BLaER1 (cell line): ENCODE results near the gene FOXB1.

Experiments
- H3K27ac ChIP-seq: shearing (Covaris generic); formaldehyde crosslinking; 2 replicates; pipeline ENCODE4 v1.8.1; 2022
- H3K27me3 ChIP-seq: shearing (Covaris generic); formaldehyde crosslinking; 2 replicates; pipeline ENCODE4 v1.8.1; 2022
- H3K36me3 ChIP-seq: shearing (Covaris generic); formaldehyde crosslinking; 2 replicates; pipeline ENCODE4 v1.8.1; 2022
- H3K4me1 ChIP-seq: shearing (Covaris generic); formaldehyde crosslinking; 2 replicates; pipeline ENCODE4 v1.8.1; 2022
- H3K4me2 ChIP-seq: shearing (Covaris generic); formaldehyde crosslinking; 2 replicates; pipeline ENCODE4 v1.8.1; 2022
- H3K4me3 ChIP-seq: shearing (Covaris generic); formaldehyde crosslinking; 2 replicates; pipeline ENCODE4 v1.8.1; 2022
- H3K9ac ChIP-seq: shearing (Covaris generic); formaldehyde crosslinking; 2 replicates; pipeline ENCODE4 v1.8.1; 2022
- H3K9me3 ChIP-seq: shearing (Covaris generic); formaldehyde crosslinking; 2 replicates; pipeline ENCODE4 v1.8.1; 2022
- H4K20me1 ChIP-seq: shearing (Covaris generic); formaldehyde crosslinking; 2 replicates; pipeline ENCODE4 v1.8.1; 2022
- Cebpa-rat ChIP-seq: shearing (Covaris generic); IDR thresholded peaks from 2 replicates; pipeline ENCODE4 v1.8.1; 2022

FOXB1 gene

GRCh38 chr15:60004009-60004845 is at the start of gene FOXB1:
FOXB1 (plus strand) TSS chr15:60004311; CDS start chr15:60004964, 653 bp downstream.
- no peak within 1 kb of the TSS for H3K9ac ChIP-seq
- peaks cover 92% of the 10 kb centered on the region for H4K20me1 ChIP-seq
- TF ChIP-seq Cebpa-rat: no peak
- H3K4me1 ChIP-seq: peaks cover 20% of the 10 kb centered on the region
- peaks cover 100% of the 10 kb centered on the region for H3K27me3 ChIP-seq
- peak within 1 kb of the TSS; percentile 63 for H3K4me3 ChIP-seq
- no peak within 1 kb of the TSS for H3K27ac ChIP-seq
- peak within 1 kb of the TSS; percentile 59 for H3K4me2 ChIP-seq
- peaks cover 28% of the 10 kb centered on the region for H3K9me3 ChIP-seq
- no peaks in the 10 kb centered on the region for H3K36me3 ChIP-seq

GRCh38 chr15:59958288-59958687 is 45.8 kb upstream of the FOXB1 start:
- Histone ChIP-seq H3K4me3 (no peak overlapping the region), H3K4me1 (no peaks in the 10 kb centered on the region), H3K9me3 (peaks cover 42% of the 10 kb centered on the region), H3K36me3 (no peaks in the 10 kb centered on the region), H3K4me2 (no peak overlapping the region), H3K9ac (no peak overlapping the region), H4K20me1 (no peaks in the 10 kb centered on the region), H3K27me3 (no peaks in the 10 kb centered on the region), H3K27ac (no peak overlapping the region)
- TF ChIP-seq Cebpa-rat: no peak

- Histone ChIP-seq H3K36me3 (no peaks in the 10 kb centered on the region), H4K20me1 (no peaks in the 10 kb centered on the region), H3K4me3 (no peak overlapping the region), H3K9me3 (peaks cover 50% of the 10 kb centered on the region), H3K9ac (no peak overlapping the region), H3K4me2 (no peak overlapping the region), H3K4me1 (no peaks in the 10 kb centered on the region), H3K27ac (no peak overlapping the region), H3K27me3 (no peaks in the 10 kb centered on the region)
- no peak for TF ChIP-seq Cebpa-rat
These were observed 43.8 kb upstream of the FOXB1 start for GRCh38 chr15:59960318-59960717.

- Histone ChIP-seq H4K20me1 (no peaks in the 10 kb centered on the region), H3K36me3 (no peaks in the 10 kb centered on the region), H3K4me3 (no peak overlapping the region), H3K27me3 (no peaks in the 10 kb centered on the region), H3K9ac (no peak overlapping the region), H3K4me1 (no peaks in the 10 kb centered on the region), H3K4me2 (no peak overlapping the region), H3K9me3 (peaks cover 47% of the 10 kb centered on the region), H3K27ac (no peak overlapping the region)
- TF ChIP-seq Cebpa-rat: no peak
These were observed 40.8 kb upstream of the FOXB1 start for GRCh38 chr15:59963322-59963721.

- no peak overlapping the region for H3K27ac ChIP-seq
- no peak overlapping the region for H3K4me2 ChIP-seq
- TF ChIP-seq Cebpa-rat: no peak
- no peaks in the 10 kb centered on the region for H3K36me3 ChIP-seq
- no peak overlapping the region for H3K4me3 ChIP-seq
- peaks cover 44% of the 10 kb centered on the region for H3K9me3 ChIP-seq
- no peaks in the 10 kb centered on the region for H3K4me1 ChIP-seq
- H3K9ac ChIP-seq: no peak overlapping the region
- H3K27me3 ChIP-seq: no peaks in the 10 kb centered on the region
- no peaks in the 10 kb centered on the region for H4K20me1 ChIP-seq
These were observed 40.2 kb upstream of the FOXB1 start for GRCh38 chr15:59963925-59964324.

- Histone ChIP-seq H3K27ac (no peak overlapping the region), H3K9ac (no peak overlapping the region), H3K4me3 (no peak overlapping the region), H3K36me3 (no peaks in the 10 kb centered on the region), H3K4me1 (no peaks in the 10 kb centered on the region), H3K27me3 (no peaks in the 10 kb centered on the region), H4K20me1 (no peaks in the 10 kb centered on the region), H3K4me2 (no peak overlapping the region), H3K9me3 (peaks cover 27% of the 10 kb centered on the region)
- TF ChIP-seq Cebpa-rat: no peak
These were observed 38.4 kb upstream of the FOXB1 start for GRCh38 chr15:59965741-59966140.

GRCh38 chr15:59966262-59966661 is 37.8 kb upstream of the FOXB1 start:
- Histone ChIP-seq H3K27ac (no peak overlapping the region), H3K4me3 (no peak overlapping the region), H3K4me2 (no peak overlapping the region), H3K9ac (no peak overlapping the region), H4K20me1 (no peaks in the 10 kb centered on the region), H3K27me3 (no peaks in the 10 kb centered on the region), H3K36me3 (no peaks in the 10 kb centered on the region), H3K4me1 (no peaks in the 10 kb centered on the region), H3K9me3 (peaks cover 23% of the 10 kb centered on the region)
- TF ChIP-seq Cebpa-rat: no peak

- no peaks in the 10 kb centered on the region for H3K27me3 ChIP-seq
- H4K20me1 ChIP-seq: no peaks in the 10 kb centered on the region
- no peak overlapping the region for H3K27ac ChIP-seq
- peaks cover 9% of the 10 kb centered on the region for H3K9me3 ChIP-seq
- no peak overlapping the region for H3K9ac ChIP-seq
- H3K4me3 ChIP-seq: no peak overlapping the region
- no peaks in the 10 kb centered on the region for H3K36me3 ChIP-seq
- no peak overlapping the region for H3K4me2 ChIP-seq
- TF ChIP-seq Cebpa-rat: no peak
- no peaks in the 10 kb centered on the region for H3K4me1 ChIP-seq
These were observed 35.8 kb upstream of the FOXB1 start for GRCh38 chr15:59968314-59968713.

GRCh38 chr15:59972241-59972640 is 31.9 kb upstream of the FOXB1 start:
- no peaks in the 10 kb centered on the region for H3K36me3 ChIP-seq
- no peaks in the 10 kb centered on the region for H3K9me3 ChIP-seq
- H3K27me3 ChIP-seq: no peaks in the 10 kb centered on the region
- H3K9ac ChIP-seq: no peak overlapping the region
- H3K4me1 ChIP-seq: peaks cover 18% of the 10 kb centered on the region
- no peak for TF ChIP-seq Cebpa-rat
- H3K27ac ChIP-seq: no peak overlapping the region
- H4K20me1 ChIP-seq: no peaks in the 10 kb centered on the region
- no peak overlapping the region for H3K4me2 ChIP-seq
- H3K4me3 ChIP-seq: no peak overlapping the region

GRCh38 chr15:59976480-59977271 is 27.4 kb upstream of the FOXB1 start:
- Histone ChIP-seq H3K27ac (peak overlapping the region; percentile 20; the same call in 1 of the 2 replicates), H3K4me1 (peaks cover 18% of the 10 kb centered on the region)

More at GRCh38 chr15:59976480-59977271, 27.4 kb upstream of the FOXB1 start:
- Histone ChIP-seq H3K36me3 (no peaks in the 10 kb centered on the region), H3K4me3 (no peak overlapping the region), H3K9me3 (peaks cover 5% of the 10 kb centered on the region), H4K20me1 (no peaks in the 10 kb centered on the region), H3K9ac (no peak overlapping the region), H3K4me2 (peak overlapping the region; percentile 65), H3K27me3 (no peaks in the 10 kb centered on the region)
- TF ChIP-seq Cebpa-rat: peak; percentile 87
